IgD-negative memory B cell (primary cell): Measurements from ENCODE around the gene GATA2. TPM values are rescaled to one million over a fixed set of nuclear protein-coding genes. Genes with fewer than 3 reads are reported as not detected.

Experiments used
- H3K27ac Mint-ChIP-seq, 3 donors: one replicate each; pipeline ENCODE4 v1.8.0; 2020 to 2022; ENCODE audit warnings: mild to moderate bottlenecking in 3 of 3, mixed read lengths in 3 of 3, moderate library complexity in 1 of 3
- H3K27me3 Mint-ChIP-seq: one replicate; pipeline ENCODE4 v1.8.0; 2021; ENCODE audit warnings: mixed read lengths
- H3K36me3 Mint-ChIP-seq: one replicate; pipeline ENCODE4 v1.8.0; 2020; ENCODE audit warnings: mild to moderate bottlenecking, mixed read lengths
- H3K4me1 Mint-ChIP-seq, 3 donors: one replicate each; pipeline ENCODE4 v1.8.0; 2020 to 2022; ENCODE audit warnings: mixed read lengths in 3 of 3, mild to moderate bottlenecking in 1 of 3
- H3K4me3 Mint-ChIP-seq, 4 donors: one replicate each; pipeline ENCODE4 v1.8.0; 2020 to 2022; ENCODE audit warnings: mild to moderate bottlenecking in 4 of 4, mixed read lengths in 4 of 4, moderate library complexity in 3 of 4
- H3K9me3 Mint-ChIP-seq, 3 donors: one replicate each; pipeline ENCODE4 v1.8.0; 2020 to 2021; ENCODE audit warnings: mixed read lengths in 3 of 3, mild to moderate bottlenecking in 1 of 3
- polyA plus RNA-seq: library from polyadenylated mRNA; unstranded; fragments of 300-500 nt; fragmentation: Illumina TruSeq; gene quantifications from one replicate; pipeline ENCODE4 v1.2.3, GENCODE V29; 2021

GATA2 gene
- polyA plus RNA-seq, 1 donor from 2014 or later = 0.11 TPM

GRCh38 chr3:128464702-128465101 is 28.3 kb downstream of the GATA2 start:
- Mint-ChIP-seq H3K36me3 (peaks cover 4% of the 10 kb centered on the region), H3K9me3 (no peaks in the 10 kb centered on the region), H3K4me1 (peaks cover 0 to 3% (median 0%) of the 10 kb centered on the region in 3 donors), H3K4me3 (no peak overlapping the region), H3K27ac (peak overlapping the region in 1 of 3 donors; percentile 6), H3K27me3 (peaks cover 12% of the 10 kb centered on the region)

- H3K27ac Mint-ChIP-seq = peak overlapping the region in 1 of 3 donors; percentile 83
Measured at GRCh38 chr3:128464188-128464587, 28.8 kb downstream of the GATA2 start.

DNA sequence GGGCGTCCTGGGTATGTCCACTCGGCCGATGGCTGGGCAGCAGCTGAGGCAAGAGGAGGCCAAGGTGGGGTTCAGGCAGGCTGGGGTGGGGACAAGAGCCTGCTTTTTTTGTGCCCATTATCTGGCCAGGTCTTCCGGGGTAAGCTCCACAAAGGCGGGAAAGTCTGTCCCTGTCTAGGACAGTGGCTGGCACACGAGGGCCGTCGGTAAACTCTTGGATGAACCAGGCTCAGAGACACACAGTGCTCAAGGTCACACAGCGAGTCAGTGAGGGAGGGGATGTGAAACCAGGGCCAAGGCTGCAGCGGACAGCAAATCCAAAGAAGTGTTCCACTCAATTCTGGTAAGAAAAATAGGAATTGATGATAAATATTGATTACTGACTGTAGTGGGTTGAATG is 29.2 kb downstream of the GATA2 start:
- H3K36me3 Mint-ChIP-seq = peaks cover 2% of the 10 kb centered on the region

More at GRCh38 chr3:128464188-128464587, 28.8 kb downstream of the GATA2 start:
- H3K36me3 Mint-ChIP-seq = peaks cover 4% of the 10 kb centered on the region
- no peaks in the 10 kb centered on the region for H3K9me3 Mint-ChIP-seq
- peaks cover 12% of the 10 kb centered on the region for H3K27me3 Mint-ChIP-seq
- H3K4me3 Mint-ChIP-seq = no peak overlapping the region
- H3K4me1 Mint-ChIP-seq = peaks cover 0 to 5% (median 0%) of the 10 kb centered on the region in 3 donors

GRCh38 chr3:128463354-128463753 is 29.6 kb downstream of the GATA2 start:
- H3K27me3 Mint-ChIP-seq = peaks cover 12% of the 10 kb centered on the region

More for the DNA sequence above, 29.2 kb downstream of the GATA2 start:
- no peak overlapping the region for H3K4me3 Mint-ChIP-seq
- no peaks in the 10 kb centered on the region for H3K9me3 Mint-ChIP-seq
- H3K27ac Mint-ChIP-seq = peak overlapping the region in 1 of 3 donors; percentile 83
- peaks cover 12% of the 10 kb centered on the region for H3K27me3 Mint-ChIP-seq
- peaks cover 0 to 5% (median 0%) of the 10 kb centered on the region in 3 donors for H3K4me1 Mint-ChIP-seq

GRCh38 chr3:128462931-128463330 is 30.1 kb downstream of the GATA2 start:
- Mint-ChIP-seq H3K27ac (no peak overlapping the region), H3K4me3 (no peak overlapping the region), H3K27me3 (peaks cover 12% of the 10 kb centered on the region), H3K9me3 (no peaks in the 10 kb centered on the region), H3K4me1 (peaks cover 0 to 5% (median 0%) of the 10 kb centered on the region in 3 donors), H3K36me3 (peaks cover 2% of the 10 kb centered on the region)

More at GRCh38 chr3:128463354-128463753, 29.6 kb downstream of the GATA2 start:
- peaks cover 0 to 5% (median 0%) of the 10 kb centered on the region in 3 donors for H3K4me1 Mint-ChIP-seq
- no peaks in the 10 kb centered on the region for H3K9me3 Mint-ChIP-seq
- H3K36me3 Mint-ChIP-seq = peaks cover 2% of the 10 kb centered on the region
- no peak overlapping the region for H3K4me3 Mint-ChIP-seq
- peak overlapping the region in 1 of 3 donors; percentile 83 for H3K27ac Mint-ChIP-seq

DNA sequence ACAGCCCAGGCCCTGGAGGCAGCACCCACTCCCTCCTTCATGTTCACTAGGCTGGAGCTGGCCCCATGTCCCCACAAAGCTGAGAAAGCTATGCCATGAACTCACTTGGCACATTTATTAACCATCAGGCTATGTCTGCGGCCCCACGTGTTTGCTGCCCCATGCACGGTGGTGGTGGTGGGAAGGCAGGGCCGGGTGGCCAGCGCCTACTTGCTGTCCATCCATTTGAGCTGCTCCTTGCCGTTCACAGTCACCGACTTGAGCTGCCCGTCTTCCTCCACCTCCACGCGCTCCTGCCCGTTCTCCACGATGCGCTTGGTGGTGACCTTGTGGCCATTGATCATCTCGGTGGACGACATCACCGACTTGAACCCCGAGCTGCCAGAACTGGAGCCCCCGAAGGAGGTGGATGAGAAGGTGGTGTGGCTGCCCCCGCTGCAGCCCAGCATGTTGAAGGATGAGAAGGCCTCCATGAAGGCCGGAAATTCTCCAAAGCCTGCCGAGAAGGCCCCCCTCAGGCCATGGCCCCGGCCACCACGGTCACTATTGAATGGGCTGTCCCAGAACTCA is 30.6 kb downstream of the GATA2 start:
- Mint-ChIP-seq H3K27me3 (peaks cover 13% of the 10 kb centered on the region), H3K4me1 (peaks cover 0 to 5% (median 0%) of the 10 kb centered on the region in 3 donors), H3K9me3 (no peaks in the 10 kb centered on the region), H3K27ac (no peak overlapping the region), H3K36me3 (peaks cover 5% of the 10 kb centered on the region), H3K4me3 (no peak overlapping the region)

DNA sequence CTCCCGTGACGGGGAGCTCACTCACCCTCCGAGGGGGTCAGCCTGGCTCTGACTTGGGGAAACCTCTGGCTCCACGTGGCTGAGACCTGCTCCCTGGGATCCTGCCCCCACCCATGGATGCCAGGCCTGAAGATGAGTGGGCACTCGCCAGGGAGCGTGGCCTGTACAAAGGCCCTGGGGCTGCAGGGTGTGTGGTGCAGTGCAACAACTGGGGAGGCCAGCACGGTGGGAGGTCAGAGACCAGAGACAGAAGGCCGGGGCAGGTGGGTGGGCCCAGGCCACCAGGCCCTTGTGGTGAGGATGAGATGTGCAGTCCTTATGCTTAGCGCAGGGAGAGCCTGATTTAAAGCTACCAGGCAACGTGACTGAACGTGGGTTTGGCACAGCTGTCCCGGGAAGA is 31.3 kb downstream of the GATA2 start:
- Mint-ChIP-seq H3K4me3 (no peak overlapping the region), H3K9me3 (no peaks in the 10 kb centered on the region), H3K27me3 (peaks cover 13% of the 10 kb centered on the region), H3K36me3 (peaks cover 3% of the 10 kb centered on the region), H3K27ac (no peak overlapping the region), H3K4me1 (peaks cover 0 to 4% (median 0%) of the 10 kb centered on the region in 3 donors)

DNA sequence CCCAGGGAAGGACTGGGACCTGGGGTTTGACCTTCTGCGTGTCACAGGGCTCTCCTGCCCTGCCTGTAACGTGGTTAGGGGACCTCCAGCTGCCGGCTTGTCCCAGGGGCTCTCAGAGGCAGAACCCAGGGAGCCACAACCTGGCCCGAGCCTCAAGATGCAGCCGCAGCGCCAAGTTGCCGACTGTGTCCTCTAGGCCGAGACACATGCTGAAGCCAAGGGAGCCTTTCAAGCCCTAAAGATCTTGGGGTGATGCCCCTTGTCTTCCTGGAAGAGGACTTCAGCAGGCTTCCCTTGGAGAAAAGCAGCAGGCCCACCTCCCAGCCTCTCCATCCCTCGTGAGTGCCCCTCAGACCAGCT is 33.6 kb downstream of the GATA2 start:
- Mint-ChIP-seq H3K27ac (no peak overlapping the region), H3K36me3 (peaks cover 3% of the 10 kb centered on the region), H3K4me1 (peaks cover 0 to 2% (median 0%) of the 10 kb centered on the region in 3 donors), H3K9me3 (no peaks in the 10 kb centered on the region), H3K4me3 (no peak overlapping the region), H3K27me3 (peaks cover 21% of the 10 kb centered on the region)

- peaks cover 25% of the 10 kb centered on the region for H3K27me3 Mint-ChIP-seq
- H3K4me1 Mint-ChIP-seq = peaks cover 0 to 2% (median 0%) of the 10 kb centered on the region in 3 donors
- H3K4me3 Mint-ChIP-seq = no peak overlapping the region
- peaks cover 3% of the 10 kb centered on the region for H3K36me3 Mint-ChIP-seq
- H3K9me3 Mint-ChIP-seq = no peaks in the 10 kb centered on the region
- no peak overlapping the region for H3K27ac Mint-ChIP-seq
Measured at GRCh38 chr3:128458746-128459460, 34.1 kb downstream of the GATA2 start.

DNA sequence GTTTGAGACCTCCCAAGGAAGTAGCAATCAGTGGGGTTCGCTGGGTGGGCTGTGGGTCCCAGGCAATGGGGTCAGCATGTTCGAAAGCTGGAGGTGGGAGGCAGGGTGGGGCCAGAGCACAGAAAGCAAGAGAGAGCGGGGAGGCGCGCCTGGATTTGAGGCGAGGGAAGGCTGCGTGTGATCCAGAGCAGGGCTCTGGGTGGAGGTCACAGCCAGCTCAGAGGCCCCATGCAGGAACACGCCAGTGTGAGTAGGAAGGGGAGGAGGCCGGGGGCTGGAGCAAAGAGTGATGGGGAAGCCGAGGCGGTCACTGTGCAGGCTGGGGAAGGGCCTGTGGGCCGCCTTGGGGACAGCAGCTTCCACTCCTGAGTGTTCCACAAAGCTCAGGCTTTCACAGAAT is 35.1 kb downstream of the GATA2 start:
- Mint-ChIP-seq H3K4me1 (peaks cover 0 to 2% (median 0%) of the 10 kb centered on the region in 3 donors), H3K9me3 (no peaks in the 10 kb centered on the region), H3K4me3 (no peak overlapping the region), H3K36me3 (peaks cover 3% of the 10 kb centered on the region), H3K27ac (no peak overlapping the region), H3K27me3 (peaks cover 26% of the 10 kb centered on the region)

- H3K4me3 Mint-ChIP-seq = no peak overlapping the region
- no peak overlapping the region for H3K27ac Mint-ChIP-seq
- H3K9me3 Mint-ChIP-seq = no peaks in the 10 kb centered on the region
- peaks cover 3% of the 10 kb centered on the region for H3K36me3 Mint-ChIP-seq
- peaks cover 25% of the 10 kb centered on the region for H3K27me3 Mint-ChIP-seq
- H3K4me1 Mint-ChIP-seq = peaks cover 0 to 2% (median 0%) of the 10 kb centered on the region in 3 donors
Measured at GRCh38 chr3:128456776-128457715, 36.0 kb downstream of the GATA2 start.

DNA sequence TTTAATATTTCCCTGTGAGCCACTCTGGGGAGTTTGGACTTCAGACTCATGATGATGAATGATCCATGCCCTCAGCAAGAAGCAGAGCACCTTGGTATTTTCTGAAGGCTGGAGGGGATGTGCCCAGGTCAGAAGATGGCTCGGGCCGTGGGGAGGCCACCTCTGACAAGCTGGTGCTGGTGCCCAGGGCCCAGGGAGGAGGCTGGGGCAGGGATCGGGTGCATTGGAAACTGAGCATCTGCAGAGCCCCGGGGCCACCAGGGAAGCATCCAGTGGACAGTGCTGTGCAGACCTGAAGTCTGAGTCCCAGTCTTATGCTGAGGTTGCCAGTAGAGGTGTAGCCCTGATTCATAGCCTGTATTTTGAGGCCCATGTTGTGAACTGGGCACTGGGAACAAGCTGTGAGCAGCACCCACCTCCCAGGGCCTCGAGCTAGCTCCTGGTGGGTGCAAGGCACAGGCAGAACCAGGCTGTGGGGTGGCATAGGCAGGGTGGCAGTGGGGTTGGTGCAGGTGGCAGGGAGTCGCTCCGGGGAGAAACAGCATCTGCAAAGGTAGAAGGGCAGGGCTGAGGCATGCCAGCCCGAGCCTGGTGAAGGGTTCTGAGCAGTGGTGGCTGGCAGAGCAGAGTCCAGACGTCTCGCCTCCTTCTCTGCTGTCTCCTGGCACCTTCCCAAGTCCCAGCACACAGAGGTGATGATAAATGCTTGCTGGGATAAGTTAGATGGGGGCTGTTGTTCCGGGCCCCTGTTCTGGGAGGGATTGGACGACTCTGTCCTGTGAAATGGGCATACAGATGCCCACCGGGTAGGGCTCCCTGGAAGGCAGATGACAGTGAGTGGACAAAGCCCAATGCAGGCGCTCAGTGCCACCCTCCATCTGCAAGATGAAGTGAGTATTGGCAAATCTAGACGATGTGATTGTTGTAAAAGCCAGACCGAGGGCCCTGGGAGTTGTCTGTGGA is 36.9 kb downstream of the GATA2 start:
- Mint-ChIP-seq H3K36me3 (peaks cover 3% of the 10 kb centered on the region), H3K27me3 (peaks cover 28% of the 10 kb centered on the region), H3K4me1 (peaks cover 0 to 2% (median 0%) of the 10 kb centered on the region in 3 donors), H3K9me3 (no peaks in the 10 kb centered on the region), H3K4me3 (no peak overlapping the region), H3K27ac (no peak overlapping the region)

DNA sequence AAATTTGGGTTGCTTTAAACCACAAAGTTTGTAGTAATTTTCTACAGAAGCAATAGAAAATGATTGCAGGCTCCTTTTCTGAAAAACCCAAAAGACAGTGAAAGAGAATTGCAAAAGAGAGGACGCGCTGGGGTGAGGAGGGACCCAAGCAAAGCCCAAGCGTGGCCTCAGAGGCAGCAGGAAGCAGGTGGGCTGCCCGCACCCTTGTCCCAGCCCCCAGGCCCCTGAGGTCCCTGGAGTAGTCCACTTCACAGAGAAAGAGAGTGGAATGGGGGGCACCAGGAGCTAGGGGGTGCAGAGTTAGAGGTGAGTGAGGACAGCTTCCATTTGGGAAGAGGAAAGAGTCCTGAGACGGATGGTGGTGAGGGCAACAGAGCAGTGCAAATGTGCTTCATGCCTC is 37.9 kb downstream of the GATA2 start:
- Mint-ChIP-seq H3K27ac (no peak overlapping the region), H3K4me1 (peaks cover 0 to 2% (median 0%) of the 10 kb centered on the region in 3 donors), H3K36me3 (peaks cover 3% of the 10 kb centered on the region), H3K9me3 (no peaks in the 10 kb centered on the region), H3K27me3 (peaks cover 28% of the 10 kb centered on the region), H3K4me3 (peak overlapping the region in 1 of 4 donors; percentile 37)

DNA sequence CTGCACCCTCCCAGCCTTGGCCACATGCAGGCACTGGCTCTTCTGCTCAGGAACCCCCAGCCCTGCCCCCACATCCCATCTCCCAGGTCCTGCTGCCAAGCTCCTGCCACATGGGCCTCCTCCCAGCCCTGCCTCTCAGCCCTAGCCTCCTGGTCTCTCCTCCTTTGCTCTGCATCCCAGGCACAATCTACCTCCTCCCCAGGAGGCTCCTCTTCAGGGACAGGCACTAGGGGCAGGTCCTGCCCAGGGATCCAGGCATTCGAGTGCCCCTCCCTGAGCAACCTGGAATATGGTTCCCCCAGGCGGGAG is 38.7 kb downstream of the GATA2 start:
- H3K27ac Mint-ChIP-seq = no peak overlapping the region
- peaks cover 4% of the 10 kb centered on the region for H3K36me3 Mint-ChIP-seq
- peaks cover 26% of the 10 kb centered on the region for H3K27me3 Mint-ChIP-seq
- H3K4me3 Mint-ChIP-seq = no peak overlapping the region
- peaks cover 0 to 2% (median 0%) of the 10 kb centered on the region in 3 donors for H3K4me1 Mint-ChIP-seq
- H3K9me3 Mint-ChIP-seq = no peaks in the 10 kb centered on the region
